Activated CD4-positive, alpha-beta memory T cell treated with anti-CD3 and anti-CD28 coated beads, Interleukin-2, amount 10 ng/mL, durations not matched to agents 7 days and 5 days (primary cell): Measurements from ENCODE around the gene NHLRC4. TPM values are rescaled to one million over a fixed set of nuclear protein-coding genes. Genes with fewer than 3 reads are reported as not detected.
A peak's percentile ranks its signal among the peaks of the same experiment; 100 is the strongest.

ENCODE experiments used
- CTCF ChIA-PET: fragments of 350-600 bp; sonication (Branson Sonifier 250); formaldehyde crosslinking; loops from one replicate; lab custom pipeline; 2021; ENCODE audit warnings: antibody characterized with exemption, inconsistent platforms; lab: Charles Lee
- POLR2A ChIA-PET: fragments of 350-600 bp; sonication (Branson Sonifier 250); formaldehyde crosslinking; loops from one replicate; lab custom pipeline; 2021; ENCODE audit warnings: antibody characterized with exemption; lab: Charles Lee
- DNase-seq: peaks from one replicate; pipeline ENCODE4 v3.0.0-alpha.2; 2020
- H3K27ac Mint-ChIP-seq: one replicate; pipeline ENCODE4 v1.8.0; 2021; ENCODE audit warnings: mild to moderate bottlenecking, mixed read lengths
- H3K27me3 Mint-ChIP-seq: one replicate; pipeline ENCODE4 v1.8.0; 2021; ENCODE audit warnings: mixed read lengths
- H3K36me3 Mint-ChIP-seq: one replicate; pipeline ENCODE4 v1.8.0; 2021; ENCODE audit warnings: low read depth, mixed read lengths
- H3K4me1 Mint-ChIP-seq: one replicate; pipeline ENCODE4 v1.8.0; 2021; ENCODE audit warnings: mixed read lengths
- H3K4me3 Mint-ChIP-seq: one replicate; pipeline ENCODE4 v1.8.0; 2021; ENCODE audit warnings: mild to moderate bottlenecking, mixed read lengths
- H3K9me3 Mint-ChIP-seq: one replicate; pipeline ENCODE4 v1.8.0; 2021; ENCODE audit warnings: mixed read lengths
- total RNA-seq, 2 experiments: library from RNA; stranded (reverse); gene quantifications; one replicate each; pipeline ENCODE4 v1.2.3, GENCODE V29; 2021

NHLRC4 gene, protein sequence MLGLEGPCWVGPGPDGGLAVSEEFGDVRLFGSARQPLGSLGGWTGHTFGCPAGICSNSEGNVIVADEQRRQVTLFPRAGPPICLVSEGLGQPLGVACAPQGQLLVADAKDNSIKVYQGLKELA
- total RNA-seq, result 1 to 10 TPM; 2.3 to 2.6 TPM

DNA sequence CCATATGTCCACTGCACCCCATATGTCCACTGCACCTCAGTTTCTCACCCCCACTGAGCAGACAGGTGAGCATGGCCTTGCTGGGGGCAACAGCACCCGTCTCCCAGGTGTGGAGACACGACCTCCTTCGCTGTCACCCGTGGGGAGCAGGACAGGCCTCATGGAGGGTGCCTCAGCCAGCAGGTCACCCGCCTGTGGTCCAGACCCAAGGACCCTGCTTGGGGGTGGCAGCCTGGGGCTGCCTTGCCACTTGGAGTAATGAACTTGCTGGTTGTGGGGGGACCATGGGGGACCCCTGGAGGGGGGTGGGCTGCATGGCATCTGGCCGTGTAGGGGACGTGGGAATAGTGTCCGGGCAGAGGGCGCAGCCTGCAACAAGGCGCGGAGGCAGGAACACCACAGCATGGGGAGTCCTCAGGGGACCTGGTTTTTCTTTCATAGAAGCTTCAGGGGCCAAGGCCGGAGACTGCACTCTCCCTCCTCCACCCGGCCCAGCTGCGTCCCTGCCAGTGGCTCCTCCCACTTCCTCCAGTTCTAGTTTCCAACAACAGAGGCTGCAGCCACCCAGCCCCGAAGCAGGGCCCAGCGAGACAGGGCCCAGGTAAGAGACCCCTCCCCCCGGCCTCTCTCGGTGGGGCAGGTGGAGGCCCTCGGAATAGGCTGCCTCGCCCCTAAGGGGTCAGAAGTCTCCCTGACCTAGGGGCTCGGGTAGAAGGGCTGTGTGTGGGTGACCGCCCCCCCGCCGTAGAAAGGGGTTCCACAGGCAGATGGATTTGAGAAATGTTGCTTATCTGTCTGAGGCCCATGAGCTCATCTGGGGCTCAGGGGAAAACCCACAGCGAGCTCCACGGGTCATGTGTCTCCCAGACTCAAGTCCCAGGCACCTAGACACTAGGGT, at the start of gene NHLRC4:
Gene NHLRC4 (plus strand): TSS at position 531 of the 898 bp plus-strand sequence. CDS start 1,043 bp downstream, outside the sequence.
- Mint-ChIP-seq H3K27ac (peak within 1 kb of the TSS; percentile 63), H3K4me3 (peak within 1 kb of the TSS; percentile 54), H3K36me3 (no peaks in the 10 kb centered on the region), H3K9me3 (no peaks in the 10 kb centered on the region), H3K27me3 (peaks cover 3% of the 10 kb centered on the region), H3K4me1 (peaks cover 29% of the 10 kb centered on the region)
- POLR2A ChIA-PET, result interaction anchor here (1.0 to 1.4 kb wide), 2 partner anchors 19 to 39 kb away, joined by 3 to 4 read pairs; partner anchors contain the start of gene CAPN15
- CTCF ChIA-PET, result no interaction called here
- DNase-seq, result peak; percentile 71

DNA sequence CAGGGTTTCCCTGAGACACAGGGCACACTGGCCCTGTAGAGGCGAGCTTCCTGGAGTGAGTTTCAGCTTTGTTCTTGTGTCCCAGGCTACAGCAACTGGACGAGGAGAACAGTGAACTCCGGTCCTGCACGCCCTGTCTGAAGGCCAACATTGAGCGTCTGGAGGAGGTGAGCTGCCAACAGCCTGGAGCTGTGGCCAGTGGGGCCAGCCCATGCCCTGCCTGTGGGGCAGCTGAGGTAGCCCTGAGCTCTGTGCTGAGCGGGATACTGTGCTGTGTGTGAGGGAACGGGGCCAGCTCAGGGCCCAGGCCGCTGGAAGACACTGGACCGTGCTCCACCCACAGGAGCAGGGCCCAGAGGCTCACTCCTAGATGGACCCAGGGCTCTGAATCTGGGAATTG, 47.9 kb upstream of the NHLRC4 start:
- Mint-ChIP-seq H3K27me3 (no peaks in the 10 kb centered on the region), H3K36me3 (peaks cover 2% of the 10 kb centered on the region), H3K9me3 (no peaks in the 10 kb centered on the region), H3K4me1 (peaks cover 1% of the 10 kb centered on the region), H3K4me3 (no peak overlapping the region), H3K27ac (no peak overlapping the region)
- POLR2A ChIA-PET, result interaction anchor here (0.7 kb wide), 1 partner anchor 105 kb away, joined by 3 read pairs; no protein-coding TSS in a partner anchor
- CTCF ChIA-PET, result interaction anchor here (1.0 kb wide), 1 partner anchor 58 kb away, joined by 4 read pairs; no protein-coding TSS in a partner anchor
- no peak for DNase-seq

DNA sequence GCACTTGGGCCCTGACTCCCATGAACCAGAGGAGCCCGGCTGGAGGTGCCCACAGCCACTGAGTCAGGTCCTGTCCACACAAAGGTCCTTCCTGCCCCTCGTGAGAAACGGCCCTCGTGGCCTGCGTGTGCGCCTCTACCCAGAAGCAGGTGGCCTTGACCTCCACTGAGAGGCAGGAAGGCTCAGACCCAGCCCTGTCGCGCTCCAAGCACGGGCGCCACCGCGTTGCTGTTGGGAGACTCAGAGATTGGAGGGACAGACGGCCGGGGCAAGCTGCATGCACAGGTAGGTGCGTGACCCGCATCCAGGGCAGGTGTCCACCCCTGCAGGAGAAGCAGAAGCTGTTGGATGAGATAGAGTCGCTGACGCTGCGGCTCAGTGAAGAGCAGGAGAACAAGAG, 47.4 kb upstream of the NHLRC4 start:
- POLR2A ChIA-PET, result no interaction called here
- Mint-ChIP-seq H3K27ac (no peak overlapping the region), H3K4me3 (no peak overlapping the region), H3K9me3 (no peaks in the 10 kb centered on the region), H3K4me1 (peaks cover 7% of the 10 kb centered on the region), H3K36me3 (peaks cover 2% of the 10 kb centered on the region), H3K27me3 (no peaks in the 10 kb centered on the region)
- CTCF ChIA-PET, result no interaction called here
- no peak for DNase-seq

DNA sequence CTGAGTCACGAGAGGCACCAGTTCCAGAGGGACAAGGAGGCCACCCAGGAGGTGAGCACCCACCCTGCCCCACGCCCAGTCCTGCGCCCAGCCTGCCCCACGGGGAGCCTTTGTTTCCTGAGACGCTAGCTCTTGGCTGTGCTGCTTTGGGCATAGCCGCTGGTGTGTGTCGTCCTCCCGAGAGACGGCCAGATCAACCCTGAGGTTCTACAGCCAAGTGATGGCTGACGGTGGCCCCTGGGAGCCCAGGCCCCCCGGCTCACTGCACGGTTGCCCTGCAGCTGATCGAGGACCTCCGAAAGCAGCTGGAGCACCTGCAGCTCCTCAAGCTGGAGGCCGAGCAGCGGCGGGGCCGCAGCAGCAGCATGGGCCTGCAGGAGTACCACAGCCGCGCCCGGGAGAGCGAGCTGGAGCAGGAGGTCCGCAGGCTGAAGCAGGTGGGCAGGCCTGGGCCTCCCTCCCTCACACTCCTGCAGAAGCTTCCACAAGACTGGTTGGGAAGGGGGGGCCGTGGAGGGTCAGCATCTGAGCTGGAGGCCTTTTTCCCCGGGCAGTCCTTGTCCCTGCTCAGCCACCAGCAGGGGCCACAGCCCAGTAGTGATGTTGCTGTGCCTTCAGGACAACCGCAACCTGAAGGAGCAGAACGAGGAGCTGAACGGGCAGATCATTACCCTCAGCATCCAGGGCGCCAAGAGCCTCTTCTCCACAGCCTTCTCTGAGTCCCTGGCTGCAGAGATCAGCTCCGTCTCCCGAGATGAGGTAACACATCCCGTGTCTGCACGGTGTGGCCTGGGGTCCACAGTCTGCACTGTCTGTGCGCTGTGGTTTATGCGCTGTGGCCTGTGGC, 46.7 kb upstream of the NHLRC4 start:
- H3K36me3 Mint-ChIP-seq, result peaks cover 2% of the 10 kb centered on the region
- POLR2A ChIA-PET, result interaction anchor here (0.8 kb wide), 1 partner anchor 901 kb away, joined by 3 read pairs; the partner anchor contains the start of gene UQCC4
- H3K4me1 Mint-ChIP-seq, result peaks cover 9% of the 10 kb centered on the region
- no peaks in the 10 kb centered on the region for H3K9me3 Mint-ChIP-seq
- H3K27me3 Mint-ChIP-seq, result no peaks in the 10 kb centered on the region
- H3K4me3 Mint-ChIP-seq, result no peak overlapping the region
- no peak overlapping the region for H3K27ac Mint-ChIP-seq
- CTCF ChIA-PET, result no interaction called here
- no peak for DNase-seq

DNA sequence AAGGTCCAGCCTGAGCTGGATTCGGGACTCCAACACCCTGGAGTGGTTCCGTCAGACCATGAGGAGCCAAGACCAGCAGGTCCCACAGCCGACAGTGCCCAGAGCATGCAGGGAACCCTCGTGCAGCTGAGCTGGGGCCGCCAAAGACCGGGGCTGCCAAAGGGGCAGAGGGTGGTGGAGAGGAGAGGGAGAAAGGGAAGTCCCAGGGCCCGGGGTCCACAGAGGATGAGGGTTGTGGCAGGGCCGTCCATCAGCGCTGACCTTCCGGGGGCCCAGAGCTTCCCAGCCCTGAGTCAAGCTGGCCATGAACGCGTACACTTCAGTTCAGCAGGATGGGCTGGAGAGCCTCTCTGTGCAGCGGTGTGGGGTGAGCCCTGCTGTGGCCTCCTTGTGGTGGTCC, 46.0 kb upstream of the NHLRC4 start:
- H3K4me1 Mint-ChIP-seq, result peaks cover 17% of the 10 kb centered on the region
- H3K4me3 Mint-ChIP-seq, result no peak overlapping the region
- no peak overlapping the region for H3K27ac Mint-ChIP-seq
- no peaks in the 10 kb centered on the region for H3K27me3 Mint-ChIP-seq
- ChIA-PET CTCF (no interaction called here), POLR2A (interaction anchor here (0.8 kb wide), 1 partner anchor 900 kb away, joined by 3 read pairs; the partner anchor contains the start of gene UQCC4)
- H3K9me3 Mint-ChIP-seq, result no peaks in the 10 kb centered on the region
- DNase-seq, result no peak
- H3K36me3 Mint-ChIP-seq, result peaks cover 4% of the 10 kb centered on the region

DNA sequence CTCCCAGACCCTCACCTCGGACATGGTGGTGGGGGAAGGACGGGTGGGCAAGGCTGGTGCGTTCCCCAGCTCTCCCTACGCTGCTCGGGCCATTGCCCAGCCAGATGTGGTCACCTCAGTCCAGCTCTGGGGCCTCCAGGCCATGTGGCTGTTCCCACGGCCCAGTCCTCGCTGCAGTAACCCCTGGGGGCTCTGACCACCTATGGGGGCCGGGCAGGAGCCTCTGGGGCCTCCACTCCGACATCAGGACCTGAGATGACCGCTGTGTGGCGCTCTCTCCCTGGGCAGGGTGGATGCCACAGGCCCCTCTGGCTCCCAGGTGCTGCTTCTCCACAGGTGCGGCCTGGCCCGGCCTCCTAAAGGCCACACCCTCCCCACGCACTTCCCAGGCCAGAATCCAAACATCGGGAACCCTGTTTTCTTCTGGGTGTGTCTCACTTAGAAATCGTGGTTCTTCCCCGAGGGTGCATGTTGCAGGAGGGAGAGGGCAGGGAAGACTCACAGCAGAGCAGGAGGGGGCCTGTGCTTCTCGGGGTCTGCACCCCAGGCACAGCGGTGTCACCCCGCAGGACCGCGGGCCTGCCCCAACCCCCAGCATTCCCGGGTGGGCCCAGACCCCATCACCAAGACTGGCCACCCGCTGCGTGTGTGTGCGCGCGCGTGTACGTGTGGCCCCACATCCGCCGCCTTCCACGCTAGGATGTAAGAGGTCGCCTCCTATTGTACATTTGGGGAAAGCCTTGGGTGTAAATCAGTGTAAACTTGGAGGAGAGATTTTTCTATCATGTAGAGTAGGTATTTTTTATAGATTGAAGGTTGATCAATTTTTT, 45.2 kb upstream of the NHLRC4 start:
- H3K36me3 Mint-ChIP-seq, result peaks cover 4% of the 10 kb centered on the region
- H3K9me3 Mint-ChIP-seq, result no peaks in the 10 kb centered on the region
- peaks cover 24% of the 10 kb centered on the region for H3K4me1 Mint-ChIP-seq
- ChIA-PET CTCF (no interaction called here), POLR2A (no interaction called here)
- H3K27ac Mint-ChIP-seq, result no peak overlapping the region
- no peaks in the 10 kb centered on the region for H3K27me3 Mint-ChIP-seq
- no peak for DNase-seq
- H3K4me3 Mint-ChIP-seq, result no peak overlapping the region

DNA sequence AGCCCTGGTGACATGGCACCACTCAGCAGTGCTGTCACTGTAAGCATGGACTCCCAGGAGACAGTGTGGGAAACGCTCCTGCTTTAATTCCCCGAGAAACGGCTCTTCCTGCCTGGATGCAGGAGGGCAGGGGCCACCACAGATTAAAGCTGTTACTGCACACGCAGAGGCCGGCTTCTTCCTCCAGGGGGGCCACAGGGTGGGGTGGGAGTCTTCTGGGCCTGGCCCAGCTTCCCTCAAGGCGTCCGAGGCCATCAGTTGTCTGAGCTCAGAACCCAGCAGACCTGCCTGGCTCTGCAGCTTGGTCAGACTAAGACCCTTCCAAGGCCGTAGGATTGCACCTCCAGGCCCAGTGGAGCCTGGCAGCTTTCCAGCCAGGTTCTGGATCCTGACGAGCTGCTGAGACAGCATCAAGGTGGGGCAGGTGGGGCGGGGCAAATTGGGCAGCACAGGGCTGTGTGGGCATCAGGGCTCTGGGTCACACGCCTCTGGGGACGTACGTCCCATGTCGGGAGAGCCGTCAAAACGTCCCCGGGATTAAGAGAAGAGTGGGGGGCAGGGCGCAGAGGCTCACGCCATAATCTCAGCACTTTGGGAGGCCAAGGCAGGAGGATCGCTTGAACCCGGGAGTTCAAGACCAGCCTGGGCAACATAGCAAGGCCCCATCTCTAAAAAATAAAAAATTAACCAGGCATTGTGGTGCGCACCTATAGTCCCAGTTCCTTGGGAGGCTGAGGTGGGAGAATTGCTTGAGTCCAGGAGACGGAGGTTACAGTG, 44.3 kb upstream of the NHLRC4 start:
- POLR2A ChIA-PET, result interaction anchor here (1.0 kb wide), 1 partner anchor 1011 kb away, joined by 3 read pairs; the partner anchor contains the start of gene TMEM204
- DNase-seq, result no peak
- peaks cover 2% of the 10 kb centered on the region for H3K36me3 Mint-ChIP-seq
- H3K9me3 Mint-ChIP-seq, result no peaks in the 10 kb centered on the region
- no peak overlapping the region for H3K4me3 Mint-ChIP-seq
- no peaks in the 10 kb centered on the region for H3K27me3 Mint-ChIP-seq
- H3K4me1 Mint-ChIP-seq, result peaks cover 25% of the 10 kb centered on the region
- CTCF ChIA-PET, result no interaction called here
- H3K27ac Mint-ChIP-seq, result no peak overlapping the region

DNA sequence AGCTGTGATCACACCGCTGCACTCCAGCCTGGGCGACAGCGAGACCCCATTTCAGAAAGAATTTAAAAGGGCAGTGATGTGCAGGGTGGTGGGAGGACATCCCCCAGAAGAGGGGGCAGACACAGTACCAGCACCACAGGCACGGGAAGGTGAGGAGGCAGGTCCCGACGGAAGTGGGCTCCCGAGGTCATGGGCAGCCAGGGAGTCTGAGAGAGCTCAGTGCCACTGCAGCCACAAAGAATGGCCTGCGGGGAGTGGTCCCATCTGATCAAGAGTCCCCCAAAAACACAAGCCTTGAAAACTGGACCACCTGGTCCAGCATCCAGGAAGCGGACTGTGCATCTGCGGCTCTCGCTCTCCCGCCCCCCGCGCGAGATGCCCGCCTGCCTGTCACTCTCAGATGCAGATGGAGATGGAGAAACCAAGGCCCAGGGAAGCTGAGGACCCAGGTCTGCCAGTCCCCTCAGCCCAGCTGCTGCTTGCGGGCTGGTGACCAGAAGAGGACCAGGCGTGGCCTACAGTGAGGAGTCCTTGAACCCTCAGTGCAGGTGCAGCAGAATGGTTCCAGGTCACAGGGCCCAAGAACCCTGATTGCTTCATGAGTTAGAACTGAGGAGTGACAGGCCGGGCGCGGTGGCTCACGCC, 43.6 kb upstream of the NHLRC4 start:
- ChIA-PET POLR2A (interaction anchor here (1.0 kb wide), 1 partner anchor 1010 kb away, joined by 3 read pairs; the partner anchor contains the start of gene TMEM204), CTCF (no interaction called here)
- no peaks in the 10 kb centered on the region for H3K27me3 Mint-ChIP-seq
- H3K4me1 Mint-ChIP-seq, result peaks cover 25% of the 10 kb centered on the region
- H3K4me3 Mint-ChIP-seq, result no peak overlapping the region
- DNase-seq, result no peak
- peak overlapping the region; percentile 28 for H3K27ac Mint-ChIP-seq
- H3K36me3 Mint-ChIP-seq, result peaks cover 2% of the 10 kb centered on the region
- H3K9me3 Mint-ChIP-seq, result no peaks in the 10 kb centered on the region

DNA sequence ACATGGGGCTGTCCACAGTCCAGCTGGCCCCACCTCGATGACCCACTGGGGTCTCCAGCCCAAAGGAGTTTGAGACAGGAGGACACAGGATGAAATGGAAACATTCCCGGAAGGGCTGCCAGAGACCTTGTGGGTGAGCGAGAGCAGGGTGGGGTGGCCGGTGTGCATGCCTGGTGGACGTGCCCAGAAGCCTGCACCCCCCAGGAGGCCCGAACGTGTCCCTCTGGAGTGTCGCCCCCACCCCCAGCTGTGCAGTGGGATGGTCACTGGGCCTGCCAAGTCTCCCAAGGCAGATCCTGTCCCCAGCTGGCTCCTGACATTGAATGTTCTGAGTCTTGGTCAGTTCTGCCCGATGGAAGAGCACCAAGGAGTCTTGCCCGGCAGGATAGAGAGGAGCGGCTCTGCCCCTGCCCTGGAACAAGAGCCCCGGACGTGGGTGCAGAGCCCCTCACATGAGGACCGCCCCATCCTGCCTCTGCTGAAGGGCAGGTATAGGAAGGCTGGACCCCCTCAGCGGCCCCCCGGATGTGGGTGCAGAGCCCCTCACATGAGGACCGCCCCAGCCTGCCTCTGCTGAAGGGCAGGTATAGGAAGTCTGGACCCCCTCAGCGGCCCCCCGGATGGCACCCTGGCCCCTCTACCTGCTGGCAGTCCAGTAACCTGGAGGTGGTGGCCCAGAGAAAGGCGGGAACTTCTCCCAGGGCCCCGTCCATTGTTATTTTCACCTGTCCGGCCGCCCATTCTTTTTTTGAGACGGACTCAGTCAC, 42.3 kb upstream of the NHLRC4 start:
- Mint-ChIP-seq H3K36me3 (peaks cover 12% of the 10 kb centered on the region), H3K9me3 (no peaks in the 10 kb centered on the region), H3K27ac (peak overlapping the region; percentile 97), H3K4me1 (peaks cover 30% of the 10 kb centered on the region), H3K4me3 (no peak overlapping the region), H3K27me3 (no peaks in the 10 kb centered on the region)
- CTCF ChIA-PET, result no interaction called here
- no peak for DNase-seq
- POLR2A ChIA-PET, result no interaction called here

DNA sequence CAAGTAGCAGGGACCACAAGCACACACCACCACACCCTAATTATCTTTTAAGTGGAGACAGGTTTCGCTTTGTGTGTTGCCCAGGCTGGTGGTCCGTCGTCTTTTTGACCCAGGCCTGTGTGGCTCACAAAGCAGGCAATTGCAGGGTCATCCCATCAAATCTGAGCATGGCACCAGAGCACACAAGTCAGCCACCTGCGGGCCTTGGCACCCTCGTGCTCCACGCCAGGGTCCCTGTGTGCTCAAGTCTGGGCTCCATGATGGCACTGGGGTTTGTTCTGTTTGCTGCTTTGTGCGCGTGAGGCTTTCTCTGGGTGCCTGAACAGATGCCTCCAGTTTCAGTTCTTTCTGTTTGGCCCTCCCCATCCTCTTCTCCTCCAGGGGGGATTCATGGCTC, 41.7 kb upstream of the NHLRC4 start:
- peak overlapping the region; percentile 76 for H3K4me3 Mint-ChIP-seq
- peaks cover 36% of the 10 kb centered on the region for H3K4me1 Mint-ChIP-seq
- ChIA-PET CTCF (no interaction called here), POLR2A (interaction anchor here (2.3 kb wide), 1 partner anchor 63 kb away, joined by 7 read pairs; no protein-coding TSS in a partner anchor)
- H3K27me3 Mint-ChIP-seq, result no peaks in the 10 kb centered on the region
- H3K36me3 Mint-ChIP-seq, result peaks cover 17% of the 10 kb centered on the region
- no peaks in the 10 kb centered on the region for H3K9me3 Mint-ChIP-seq
- no peak for DNase-seq
- peak overlapping the region; percentile 97 for H3K27ac Mint-ChIP-seq
